Glutamatergic neuron (in vitro differentiated cells): ENCODE measurements around the gene HEBP1. TPM values are rescaled to one million over a fixed set of nuclear protein-coding genes. Genes with fewer than 3 reads are reported as not detected.

Experiments used
- DNase-seq: peaks from one replicate; pipeline ENCODE4 v3.0.0; 2022
- H3K27ac Mint-ChIP-seq: one replicate; pipeline ENCODE4 v1.8.0; 2020; ENCODE audit warnings: mild to moderate bottlenecking, mixed read lengths, inconsistent platforms; ENCODE audit not compliant: unreplicated experiment
- H3K27me3 Mint-ChIP-seq: one replicate; pipeline ENCODE4 v1.8.0; 2020; ENCODE audit warnings: mild to moderate bottlenecking, moderate library complexity, mixed read lengths, inconsistent platforms; ENCODE audit not compliant: unreplicated experiment
- H3K36me3 Mint-ChIP-seq: one replicate; pipeline ENCODE4 v1.8.0; 2020; ENCODE audit warnings: mild to moderate bottlenecking, mixed read lengths, inconsistent platforms; ENCODE audit not compliant: unreplicated experiment
- H3K4me1 Mint-ChIP-seq: one replicate; pipeline ENCODE4 v1.8.0; 2020; ENCODE audit warnings: mild to moderate bottlenecking, low read depth, mixed read lengths, inconsistent platforms; ENCODE audit not compliant: unreplicated experiment
- H3K4me3 Mint-ChIP-seq: one replicate; pipeline ENCODE4 v1.8.0; 2020; ENCODE audit warnings: mild to moderate bottlenecking, mixed read lengths, inconsistent platforms; ENCODE audit not compliant: unreplicated experiment
- H3K9me3 Mint-ChIP-seq: one replicate; pipeline ENCODE4 v1.8.0; 2020; ENCODE audit warnings: mild to moderate bottlenecking, moderate library complexity, mixed read lengths, inconsistent platforms; ENCODE audit not compliant: unreplicated experiment
- CTCF ChIP-seq: fragments of 200-600 bp; sonication (generic); IDR thresholded peaks from one replicate; pipeline ENCODE4 v1.5.0; 2021; ENCODE audit not compliant: partially characterized antibody, unreplicated experiment
- total RNA-seq: library from RNA; stranded (reverse); fragmentation: NEBNext Ultra II Directional; extraction: Animal tissue kit (Norgen Biotek cat#: 25700); gene quantifications from one replicate; pipeline ENCODE4 v1.2.1, GENCODE V29; 2021; ENCODE audit not compliant: unreplicated experiment

The HEBP1 gene
- total RNA-seq, 1 donor from 2014 or later, result 3.0 TPM

- peaks cover 6% of the 10 kb centered on the region for H3K4me1 Mint-ChIP-seq
- TF ChIP-seq CTCF, result no peak
- H3K9me3 Mint-ChIP-seq, result peaks cover 5% of the 10 kb centered on the region
- H3K27ac Mint-ChIP-seq, result no peak overlapping the region
- peak overlapping the region; percentile 94 for H3K4me3 Mint-ChIP-seq
- peak; percentile 32 for DNase-seq
- H3K27me3 Mint-ChIP-seq, result peaks cover 8% of the 10 kb centered on the region
- peaks cover 5% of the 10 kb centered on the region for H3K36me3 Mint-ChIP-seq
Measured at GRCh38 chr12:12999271-12999958, 650 bp downstream of the HEBP1 start.

- TF ChIP-seq CTCF, result no peak
- DNase-seq, result no peak
- peaks cover 5% of the 10 kb centered on the region for H3K36me3 Mint-ChIP-seq
- no peak overlapping the region for H3K4me3 Mint-ChIP-seq
- peaks cover 6% of the 10 kb centered on the region for H3K4me1 Mint-ChIP-seq
- H3K27me3 Mint-ChIP-seq, result peaks cover 10% of the 10 kb centered on the region
- H3K27ac Mint-ChIP-seq, result no peak overlapping the region
- peaks cover 5% of the 10 kb centered on the region for H3K9me3 Mint-ChIP-seq
Measured at GRCh38 chr12:12998248-12998647, 1.8 kb downstream of the HEBP1 start.

- H3K27ac Mint-ChIP-seq, result no peak overlapping the region
- H3K4me1 Mint-ChIP-seq, result peaks cover 6% of the 10 kb centered on the region
- TF ChIP-seq CTCF, result no peak
- H3K27me3 Mint-ChIP-seq, result peaks cover 11% of the 10 kb centered on the region
- peaks cover 5% of the 10 kb centered on the region for H3K36me3 Mint-ChIP-seq
- no peak overlapping the region for H3K4me3 Mint-ChIP-seq
- no peak for DNase-seq
- H3K9me3 Mint-ChIP-seq, result peaks cover 5% of the 10 kb centered on the region
Measured at GRCh38 chr12:12997734-12998133, 2.3 kb downstream of the HEBP1 start.

- no peak for DNase-seq
- Mint-ChIP-seq H3K27ac (no peak overlapping the region), H3K9me3 (peaks cover 5% of the 10 kb centered on the region), H3K4me1 (peaks cover 6% of the 10 kb centered on the region), H3K36me3 (peaks cover 5% of the 10 kb centered on the region), H3K27me3 (peaks cover 11% of the 10 kb centered on the region), H3K4me3 (no peak overlapping the region)
- no peak for TF ChIP-seq CTCF
Measured at GRCh38 chr12:12997156-12997555, 2.9 kb downstream of the HEBP1 start.

- Mint-ChIP-seq H3K27ac (no peak overlapping the region), H3K9me3 (no peaks in the 10 kb centered on the region), H3K4me1 (peaks cover 3% of the 10 kb centered on the region), H3K36me3 (no peaks in the 10 kb centered on the region), H3K4me3 (no peak overlapping the region), H3K27me3 (peaks cover 5% of the 10 kb centered on the region)
- DNase-seq, result no peak
- no peak for TF ChIP-seq CTCF
Measured at GRCh38 chr12:12996209-12996608, 3.9 kb downstream of the HEBP1 start.
